Stimulated activated CD8-positive, alpha-beta memory T cell treated with anti-CD3 and anti-CD28 coated beads, Interleukin-4, amount 100 ng/mL, for 4 hours (primary cell): ENCODE measurements around the gene TYSND1.
"Not testable (repeated sequence)": the region's sequence is repeated elsewhere in the genome, so short reads cannot be mapped to it uniquely, and the experiment has no call there.

Experiments used
- DNase-seq, 2 donors: peaks; one replicate each; pipeline ENCODE4 v3.0.0-alpha.2; 2020; ENCODE audit warnings: low read depth in 2 of 2, low spot score in 1 of 2

Gene TYSND1

GRCh38 chr10:70164163-70164562 is 17.7 kb upstream of the TYSND1 start:
- DNase-seq, result no peak

GRCh38 chr10:70163448-70163847 is 16.9 kb upstream of the TYSND1 start:
- DNase-seq, result no peak

GRCh38 chr10:70162892-70163201 is 16.3 kb upstream of the TYSND1 start:
- DNase-seq, result peak in 1 of 2 donors; percentile 24

GRCh38 chr10:70162151-70162891 is 15.8 kb upstream of the TYSND1 start:
- no peak for DNase-seq

GRCh38 chr10:70160798-70161197 is 14.3 kb upstream of the TYSND1 start:
- no peak for DNase-seq

- not testable (repeated sequence) for DNase-seq
Observed at GRCh38 chr10:70159366-70159765, 12.9 kb upstream of the TYSND1 start.

- no peak for DNase-seq
Observed at GRCh38 chr10:70158113-70158512, 11.6 kb upstream of the TYSND1 start.

- DNase-seq, result no peak
Observed at GRCh38 chr10:70155255-70155838, 8.8 kb upstream of the TYSND1 start.

GRCh38 chr10:70148516-70148915 is 2.0 kb upstream of the TYSND1 start:
- DNase-seq, result no peak

- DNase-seq, result no peak
Observed at GRCh38 chr10:70147259-70147625, 742 bp upstream of the TYSND1 start.

- DNase-seq, result peak; percentile 37 to 53
Observed at GRCh38 chr10:70145666-70146488, 623 bp downstream of the TYSND1 start.

GRCh38 chr10:70145166-70145665 is 1.3 kb downstream of the TYSND1 start:
- no peak for DNase-seq

GRCh38 chr10:70144372-70145110 is 2.0 kb downstream of the TYSND1 start:
- no peak for DNase-seq

- DNase-seq, result no peak
Observed at GRCh38 chr10:70142555-70142954, 3.9 kb downstream of the TYSND1 start.

GRCh38 chr10:70140297-70140696 is 6.2 kb downstream of the TYSND1 start:
- DNase-seq, result no peak

GRCh38 chr10:70139997-70140250 is 6.6 kb downstream of the TYSND1 start:
- DNase-seq, result no peak

- no peak for DNase-seq
Observed at GRCh38 chr10:70139151-70139996, 7.1 kb downstream of the TYSND1 start.

GRCh38 chr10:70137927-70138883 is 8.3 kb downstream of the TYSND1 start:
- no peak for DNase-seq

GRCh38 chr10:70137135-70137534 is 9.4 kb downstream of the TYSND1 start:
- no peak for DNase-seq

GRCh38 chr10:70135684-70136083 is 10.8 kb downstream of the TYSND1 start:
- no peak for DNase-seq
